Neuron (in vitro differentiated cells): Measurements from ENCODE around the gene IL36B.

Source experiments
- H2AFZ ChIP-seq: one replicate; pipeline ENCODE4 v1.6.1; 2013; ENCODE audit warnings: low read depth, mild to moderate bottlenecking, inconsistent platforms, low read length, moderate library complexity
- H3K27me3 ChIP-seq: one replicate; pipeline ENCODE4 v1.6.1; 2013; ENCODE audit warnings: low read length; ENCODE audit not compliant: insufficient read depth
- H3K36me3 ChIP-seq: one replicate; pipeline ENCODE4 v1.6.1; 2013; ENCODE audit warnings: low read length; ENCODE audit not compliant: insufficient read depth
- H3K4me1 ChIP-seq: one replicate; pipeline ENCODE4 v1.6.1; 2013; ENCODE audit warnings: low read length; ENCODE audit not compliant: insufficient read depth
- H3K4me3 ChIP-seq: 2 replicates; pipeline ENCODE4 v1.5.1; 2013; ENCODE audit warnings: mild to moderate bottlenecking, low read length, moderate library complexity
- H3K9me3 ChIP-seq: one replicate; pipeline ENCODE4 v1.6.1; 2013; ENCODE audit warnings: low read length

The IL36B gene

GRCh38 chr2:113032737-113033136, 19.9 kb downstream of the IL36B start:
- no peaks in the 10 kb centered on the region for H3K9me3 ChIP-seq
- H3K36me3 ChIP-seq = no peaks in the 10 kb centered on the region
- no peak overlapping the region for H2AFZ ChIP-seq
- no peaks in the 10 kb centered on the region for H3K4me1 ChIP-seq
- no peak overlapping the region for H3K4me3 ChIP-seq
- H3K27me3 ChIP-seq = no peaks in the 10 kb centered on the region

GRCh38 chr2:113028112-113028511, 24.6 kb downstream of the IL36B start:
- H3K4me3 ChIP-seq = no peak overlapping the region
- H3K36me3 ChIP-seq = no peaks in the 10 kb centered on the region
- H3K27me3 ChIP-seq = peaks cover 21% of the 10 kb centered on the region
- no peaks in the 10 kb centered on the region for H3K9me3 ChIP-seq
- no peaks in the 10 kb centered on the region for H3K4me1 ChIP-seq
- H2AFZ ChIP-seq = no peak overlapping the region

GRCh38 chr2:113027691-113028090, 25.0 kb downstream of the IL36B start:
- Histone ChIP-seq H3K27me3 (peaks cover 22% of the 10 kb centered on the region), H3K4me1 (no peaks in the 10 kb centered on the region), H3K9me3 (no peaks in the 10 kb centered on the region), H2AFZ (no peak overlapping the region), H3K4me3 (no peak overlapping the region), H3K36me3 (no peaks in the 10 kb centered on the region)

GRCh38 chr2:113025737-113026136, 26.9 kb downstream of the IL36B start:
- H3K36me3 ChIP-seq = no peaks in the 10 kb centered on the region
- H3K27me3 ChIP-seq = peaks cover 22% of the 10 kb centered on the region
- no peak overlapping the region for H2AFZ ChIP-seq
- no peaks in the 10 kb centered on the region for H3K4me1 ChIP-seq
- H3K9me3 ChIP-seq = no peaks in the 10 kb centered on the region
- no peak overlapping the region for H3K4me3 ChIP-seq

- no peaks in the 10 kb centered on the region for H3K9me3 ChIP-seq
- H3K36me3 ChIP-seq = no peaks in the 10 kb centered on the region
- H3K4me1 ChIP-seq = no peaks in the 10 kb centered on the region
- H3K4me3 ChIP-seq = no peak overlapping the region
- peaks cover 22% of the 10 kb centered on the region for H3K27me3 ChIP-seq
- H2AFZ ChIP-seq = no peak overlapping the region
Observed at GRCh38 chr2:113024764-113025163, 27.9 kb downstream of the IL36B start.

GRCh38 chr2:113021312-113021711, 31.4 kb downstream of the IL36B start:
- no peaks in the 10 kb centered on the region for H3K36me3 ChIP-seq
- no peak overlapping the region for H3K4me3 ChIP-seq
- no peak overlapping the region for H2AFZ ChIP-seq
- H3K9me3 ChIP-seq = no peaks in the 10 kb centered on the region
- no peaks in the 10 kb centered on the region for H3K4me1 ChIP-seq
- H3K27me3 ChIP-seq = peaks cover 22% of the 10 kb centered on the region

GRCh38 chr2:113018509-113018908, 34.2 kb downstream of the IL36B start:
- H3K4me1 ChIP-seq = no peaks in the 10 kb centered on the region
- no peak overlapping the region for H2AFZ ChIP-seq
- no peak overlapping the region for H3K4me3 ChIP-seq
- H3K36me3 ChIP-seq = no peaks in the 10 kb centered on the region
- H3K9me3 ChIP-seq = no peaks in the 10 kb centered on the region
- peaks cover 5% of the 10 kb centered on the region for H3K27me3 ChIP-seq

- Histone ChIP-seq H3K36me3 (no peaks in the 10 kb centered on the region), H3K27me3 (no peaks in the 10 kb centered on the region), H3K4me3 (no peak overlapping the region), H3K4me1 (peaks cover 10% of the 10 kb centered on the region), H2AFZ (no peak overlapping the region), H3K9me3 (no peaks in the 10 kb centered on the region)
Observed at GRCh38 chr2:113015655-113016054, 37.0 kb downstream of the IL36B start.

GRCh38 chr2:113015042-113015441, 37.6 kb downstream of the IL36B start:
- Histone ChIP-seq H2AFZ (no peak overlapping the region), H3K4me3 (no peak overlapping the region), H3K4me1 (peaks cover 10% of the 10 kb centered on the region), H3K27me3 (no peaks in the 10 kb centered on the region), H3K36me3 (no peaks in the 10 kb centered on the region), H3K9me3 (no peaks in the 10 kb centered on the region)

GRCh38 chr2:113014067-113014466, 38.6 kb downstream of the IL36B start:
- Histone ChIP-seq H3K4me3 (no peak overlapping the region), H2AFZ (no peak overlapping the region), H3K9me3 (no peaks in the 10 kb centered on the region), H3K27me3 (no peaks in the 10 kb centered on the region), H3K36me3 (no peaks in the 10 kb centered on the region), H3K4me1 (peaks cover 10% of the 10 kb centered on the region)

- H2AFZ ChIP-seq = no peak overlapping the region
- H3K9me3 ChIP-seq = no peaks in the 10 kb centered on the region
- no peaks in the 10 kb centered on the region for H3K27me3 ChIP-seq
- H3K4me1 ChIP-seq = peaks cover 10% of the 10 kb centered on the region
- no peak overlapping the region for H3K4me3 ChIP-seq
- no peaks in the 10 kb centered on the region for H3K36me3 ChIP-seq
Observed at GRCh38 chr2:113013336-113013661, 39.4 kb downstream of the IL36B start.

- Histone ChIP-seq H3K4me1 (peaks cover 10% of the 10 kb centered on the region), H3K36me3 (no peaks in the 10 kb centered on the region), H2AFZ (peak overlapping the region; percentile 27), H3K9me3 (no peaks in the 10 kb centered on the region), H3K4me3 (no peak overlapping the region), H3K27me3 (no peaks in the 10 kb centered on the region)
Observed at GRCh38 chr2:113012436-113013335, 40.0 kb downstream of the IL36B start.

GRCh38 chr2:113011108-113011507, 41.6 kb downstream of the IL36B start:
- Histone ChIP-seq H3K9me3 (no peaks in the 10 kb centered on the region), H3K27me3 (no peaks in the 10 kb centered on the region), H3K4me3 (no peak overlapping the region), H3K4me1 (peaks cover 10% of the 10 kb centered on the region), H3K36me3 (no peaks in the 10 kb centered on the region), H2AFZ (no peak overlapping the region)

- H3K36me3 ChIP-seq = no peaks in the 10 kb centered on the region
- H3K4me3 ChIP-seq = no peak overlapping the region
- no peaks in the 10 kb centered on the region for H3K9me3 ChIP-seq
- H2AFZ ChIP-seq = no peak overlapping the region
- peaks cover 10% of the 10 kb centered on the region for H3K4me1 ChIP-seq
- peaks cover 4% of the 10 kb centered on the region for H3K27me3 ChIP-seq
Observed at GRCh38 chr2:113010088-113010487, 42.6 kb downstream of the IL36B start.
